ENCODE data around the gene CALY.

CALY gene

GRCh38 chr10:133337370-133337725 lies 652 bp upstream of the CALY start:
- no peak overlapping the region for H3K4me2 ChIP-seq (ENCODE audit: low read depth, low read length, poor library complexity, severe bottlenecking)
- no peak overlapping the region for H3K4me3 ChIP-seq (ENCODE audit: low read length, poor library complexity, severe bottlenecking)
- no peaks in the 10 kb centered on the region for H3K36me3 ChIP-seq (ENCODE audit: insufficient read depth, low read length)
- no peak overlapping the region for H2AFZ ChIP-seq (ENCODE audit: low read length)
- H3F3A ChIP-seq (ENCODE audit: low read depth): no peaks in the 10 kb centered on the region
- H4K20me1 ChIP-seq (ENCODE audit: insufficient read depth, low read length, poor library complexity, severe bottlenecking): no peaks in the 10 kb centered on the region
- H3K9me3 ChIP-seq (ENCODE audit: insufficient read depth, low read depth, low read length): peaks cover 30% of the 10 kb centered on the region
- H3K9ac ChIP-seq (ENCODE audit: low read depth, low read length, poor library complexity, severe bottlenecking): no peak overlapping the region
- H3K79me2 ChIP-seq (ENCODE audit: insufficient read depth, low read length): no peaks in the 10 kb centered on the region
- no peaks in the 10 kb centered on the region for H3K4me1 ChIP-seq (ENCODE audit: insufficient read depth, low read length, poor library complexity, severe bottlenecking)
- no peak for TF ChIP-seq EZH2phosphoT487 (IDR thresholded peaks at IDR 0.05; ENCODE audit: borderline replicate concordance)
- TF ChIP-seq CTCF (conservative IDR thresholded peaks at IDR 0.05; ENCODE audit: low read length): no peak
- H3K9me2 ChIP-seq (replicated peaks; ENCODE audit: low read depth, low read length): no peaks in the 10 kb centered on the region
- no peaks in the 10 kb centered on the region for H3K27me3 ChIP-seq (ENCODE audit: insufficient read depth, low read length, poor library complexity, severe bottlenecking)

- Histone ChIP-seq H3K9ac (ENCODE audit: low read depth, low read length, poor library complexity, severe bottlenecking) (no peak overlapping the region), H3K4me2 (ENCODE audit: low read depth, low read length, poor library complexity, severe bottlenecking) (no peak overlapping the region), H4K20me1 (ENCODE audit: insufficient read depth, low read length, poor library complexity, severe bottlenecking) (no peaks in the 10 kb centered on the region), H3K79me2 (ENCODE audit: insufficient read depth, low read length) (no peaks in the 10 kb centered on the region), H3F3A (ENCODE audit: low read depth) (no peaks in the 10 kb centered on the region), H3K9me2 (replicated peaks; ENCODE audit: low read depth, low read length) (no peaks in the 10 kb centered on the region), H3K27me3 (ENCODE audit: insufficient read depth, low read length, poor library complexity, severe bottlenecking) (no peaks in the 10 kb centered on the region), H3K9me3 (ENCODE audit: insufficient read depth, low read depth, low read length) (peaks cover 30% of the 10 kb centered on the region), H3K4me3 (ENCODE audit: low read length, poor library complexity, severe bottlenecking) (no peak overlapping the region), H3K4me1 (ENCODE audit: insufficient read depth, low read length, poor library complexity, severe bottlenecking) (no peaks in the 10 kb centered on the region), H3K36me3 (ENCODE audit: insufficient read depth, low read length) (no peaks in the 10 kb centered on the region), H2AFZ (ENCODE audit: low read length) (no peak overlapping the region)
- TF ChIP-seq EZH2phosphoT487 (IDR thresholded peaks at IDR 0.05; ENCODE audit: borderline replicate concordance) (no peak), CTCF (conservative IDR thresholded peaks at IDR 0.05; ENCODE audit: low read length) (no peak)
Observed at GRCh38 chr10:133336118-133336576, 549 bp downstream of the CALY start.

GRCh38 chr10:133335246-133336117 lies 1.2 kb downstream of the CALY start:
- H3K4me3 ChIP-seq (ENCODE audit: low read length, poor library complexity, severe bottlenecking): no peak overlapping the region
- H3K9me3 ChIP-seq (ENCODE audit: insufficient read depth, low read depth, low read length): peaks cover 30% of the 10 kb centered on the region
- H3K9ac ChIP-seq (ENCODE audit: low read depth, low read length, poor library complexity, severe bottlenecking): no peak overlapping the region

More at GRCh38 chr10:133335246-133336117, 1.2 kb downstream of the CALY start:
- H3K4me1 ChIP-seq (ENCODE audit: insufficient read depth, low read length, poor library complexity, severe bottlenecking): no peaks in the 10 kb centered on the region
- no peaks in the 10 kb centered on the region for H3K27me3 ChIP-seq (ENCODE audit: insufficient read depth, low read length, poor library complexity, severe bottlenecking)
- no peak overlapping the region for H2AFZ ChIP-seq (ENCODE audit: low read length)
- H3K9me2 ChIP-seq (replicated peaks; ENCODE audit: low read depth, low read length): no peaks in the 10 kb centered on the region
- H3K79me2 ChIP-seq (ENCODE audit: insufficient read depth, low read length): no peaks in the 10 kb centered on the region
- no peak for TF ChIP-seq CTCF (conservative IDR thresholded peaks at IDR 0.05; ENCODE audit: low read length)
- TF ChIP-seq EZH2phosphoT487 (IDR thresholded peaks at IDR 0.05; ENCODE audit: borderline replicate concordance): no peak
- H3K4me2 ChIP-seq (ENCODE audit: low read depth, low read length, poor library complexity, severe bottlenecking): no peak overlapping the region
- H3K36me3 ChIP-seq (ENCODE audit: insufficient read depth, low read length): no peaks in the 10 kb centered on the region
- no peaks in the 10 kb centered on the region for H3F3A ChIP-seq (ENCODE audit: low read depth)
- H4K20me1 ChIP-seq (ENCODE audit: insufficient read depth, low read length, poor library complexity, severe bottlenecking): no peaks in the 10 kb centered on the region

All from Loucy (cell line).